ENCODE data around the gene PRSS27.

PRSS27 gene

DNA sequence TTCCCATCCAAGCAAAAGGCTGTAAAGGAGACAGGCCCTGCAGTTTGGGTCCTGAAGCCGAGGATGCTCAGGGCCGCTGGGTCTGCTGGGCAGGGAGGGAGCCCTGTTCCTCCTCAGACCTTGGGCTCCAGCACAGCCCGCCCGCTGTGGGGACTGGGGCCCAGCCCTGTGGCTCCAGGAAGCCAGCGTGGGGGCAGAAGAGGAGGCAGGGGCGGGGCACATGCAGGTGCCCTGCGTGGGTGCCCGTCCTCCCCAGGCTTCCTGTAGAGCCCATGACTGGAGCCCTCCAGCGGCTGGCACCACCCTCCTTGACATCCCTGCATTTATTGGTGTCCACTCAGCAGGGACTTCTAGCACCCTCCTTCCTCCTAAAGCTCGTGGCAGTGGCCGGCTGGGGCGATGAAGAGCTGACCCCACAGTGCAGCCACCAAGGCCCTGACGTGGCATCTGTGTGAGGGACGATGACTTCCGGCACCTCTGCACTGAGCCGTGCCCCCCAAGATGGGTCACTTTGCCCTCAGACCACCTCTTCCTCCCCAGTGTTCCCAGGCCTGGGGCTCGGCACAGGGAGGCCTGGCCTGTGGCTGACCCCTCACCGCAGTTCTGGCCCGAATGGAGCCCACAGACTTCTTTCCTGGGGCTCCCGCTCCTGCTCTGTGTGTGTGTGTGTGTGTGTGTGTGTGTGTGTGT lies 9.9 kb downstream of the PRSS27 start:
- H3K4me1 ChIP-seq (ENCODE audit: control insufficient read depth, insufficient read depth, low read length) = no peaks in the 10 kb centered on the region
- ChIA-PET POLR2A (interaction anchor here (0.5 kb wide), 1 partner anchor 36 kb away, joined by 3 read pairs; no protein-coding TSS in a partner anchor), CTCF (interaction anchor here (0.6 kb wide), 2 partner anchors 48 to 120 kb away, joined by 4 to 5 read pairs; no protein-coding TSS in a partner anchor)
- peaks cover 0 to 47% of the 10 kb centered on the region in 2 experiments; a peak in 1 of 3 replicates for H3K36me3 ChIP-seq (ENCODE audit: control insufficient read depth in 2 of 2, insufficient read depth in 1 of 2, low read length in 2 of 2)
- TF ChIP-seq ZNF366 (tag by site-specific recombination; conservative IDR thresholded peaks at IDR 0.05) = no peak
- TF ChIP-seq ZNF600 (tag by site-specific recombination; IDR thresholded peaks at IDR 0.05) = peak; percentile 30; the same call in 1 of the 2 replicates
- H3K9me3 ChIP-seq (ENCODE audit: control insufficient read depth, insufficient read depth, low read depth, low read length) = no peaks in the 10 kb centered on the region
- H3K4me3 ChIP-seq (ENCODE audit: low read depth, low read length) = no peak overlapping the region
- no peak overlapping the region for H3K27ac ChIP-seq (ENCODE audit: extremely low read depth, low read depth, low read length)

DNA sequence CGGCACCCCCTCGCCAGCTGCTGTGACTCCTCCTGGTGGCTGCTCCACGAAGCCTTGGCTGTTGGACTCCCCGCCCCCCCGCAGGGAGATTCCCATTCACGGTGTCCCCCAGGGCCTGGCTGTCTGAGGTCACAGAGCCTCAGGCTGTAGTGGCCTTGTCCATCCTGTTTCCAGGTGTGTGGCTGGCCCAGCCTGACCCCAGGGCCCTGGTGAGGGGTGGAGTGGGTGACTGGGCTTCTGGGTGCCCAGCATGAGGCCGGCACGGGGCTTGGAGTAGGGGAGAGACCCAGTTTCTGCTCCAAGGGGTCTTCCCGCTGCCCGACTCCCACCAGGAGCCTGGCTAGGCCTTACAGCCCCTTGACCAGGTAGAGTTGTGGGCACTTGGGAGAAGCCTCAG lies 10.4 kb downstream of the PRSS27 start:
- Histone ChIP-seq H3K4me3 (ENCODE audit: low read depth, low read length) (no peak overlapping the region), H3K36me3 (ENCODE audit: control insufficient read depth in 2 of 2, insufficient read depth in 1 of 2, low read length in 2 of 2) (peaks cover 0 to 53% of the 10 kb centered on the region in 2 experiments; a peak in 1 of 3 replicates), H3K27ac (ENCODE audit: extremely low read depth, low read depth, low read length) (no peak overlapping the region), H3K4me1 (ENCODE audit: control insufficient read depth, insufficient read depth, low read length) (no peaks in the 10 kb centered on the region), H3K9me3 (ENCODE audit: control insufficient read depth, insufficient read depth, low read depth, low read length) (no peaks in the 10 kb centered on the region)
- TF ChIP-seq ZNF48 (tag by site-specific recombination; IDR thresholded peaks at IDR 0.05) = no peak
- TF ChIP-seq, protein P1, sequence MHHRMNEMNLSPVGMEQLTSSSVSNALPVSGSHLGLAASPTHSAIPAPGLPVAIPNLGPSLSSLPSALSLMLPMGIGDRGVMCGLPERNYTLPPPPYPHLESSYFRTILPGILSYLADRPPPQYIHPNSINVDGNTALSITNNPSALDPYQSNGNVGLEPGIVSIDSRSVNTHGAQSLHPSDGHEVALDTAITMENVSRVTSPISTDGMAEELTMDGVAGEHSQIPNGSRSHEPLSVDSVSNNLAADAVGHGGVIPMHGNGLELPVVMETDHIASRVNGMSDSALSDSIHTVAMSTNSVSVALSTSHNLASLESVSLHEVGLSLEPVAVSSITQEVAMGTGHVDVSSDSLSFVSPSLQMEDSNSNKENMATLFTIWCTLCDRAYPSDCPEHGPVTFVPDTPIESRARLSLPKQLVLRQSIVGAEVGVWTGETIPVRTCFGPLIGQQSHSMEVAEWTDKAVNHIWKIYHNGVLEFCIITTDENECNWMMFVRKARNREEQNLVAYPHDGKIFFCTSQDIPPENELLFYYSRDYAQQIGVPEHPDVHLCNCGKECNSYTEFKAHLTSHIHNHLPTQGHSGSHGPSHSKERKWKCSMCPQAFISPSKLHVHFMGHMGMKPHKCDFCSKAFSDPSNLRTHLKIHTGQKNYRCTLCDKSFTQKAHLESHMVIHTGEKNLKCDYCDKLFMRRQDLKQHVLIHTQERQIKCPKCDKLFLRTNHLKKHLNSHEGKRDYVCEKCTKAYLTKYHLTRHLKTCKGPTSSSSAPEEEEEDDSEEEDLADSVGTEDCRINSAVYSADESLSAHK (tag by site-specific recombination; IDR thresholded peaks at IDR 0.05) = no peak
- 0 out of 2 replicates have a peak, but pooled peaks have one; percentile 7 for TF ChIP-seq ZIC2 (tag by site-specific recombination; IDR thresholded peaks at IDR 0.05)
- CTCF ChIA-PET = interaction anchor here (0.6 kb wide), 1 partner anchor 48 kb away, joined by 5 read pairs; no protein-coding TSS in a partner anchor
- POLR2A ChIA-PET = no interaction called here

DNA sequence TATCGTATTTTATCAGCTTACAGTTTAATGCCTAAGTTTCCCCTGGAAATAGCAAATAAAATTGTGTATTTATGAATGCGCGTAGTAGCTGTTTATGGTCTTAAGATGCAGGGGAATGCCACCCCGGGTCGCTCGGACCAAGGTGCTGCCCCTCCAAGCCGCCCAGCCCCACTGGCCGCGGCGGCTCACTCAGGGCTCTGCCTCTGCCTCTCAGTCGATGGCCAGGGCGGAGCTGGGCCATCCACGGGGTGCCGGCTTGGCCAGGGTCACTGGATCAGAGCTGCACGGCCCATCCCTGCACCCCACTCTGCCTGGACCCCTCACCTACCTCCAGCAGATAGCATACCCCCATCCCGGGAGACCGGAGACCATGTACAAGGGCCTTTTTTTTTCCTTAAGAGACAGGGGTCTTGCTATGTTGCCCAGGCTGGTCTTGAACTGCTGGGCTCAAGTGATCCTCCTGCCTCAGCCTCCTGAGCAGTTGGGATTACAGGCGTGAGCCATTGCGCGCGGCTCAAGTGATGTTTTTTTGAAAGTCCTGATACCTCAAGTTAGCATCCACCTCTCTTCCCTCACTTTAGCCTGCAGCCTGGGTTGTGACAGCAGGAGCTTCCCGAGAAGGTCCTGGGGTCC lies 11.0 kb downstream of the PRSS27 start:
- TF ChIP-seq ZNF121 (tag by site-specific recombination; IDR thresholded peaks at IDR 0.05) (peak; percentile 84), ZNF670 (tag by site-specific recombination; IDR thresholded peaks at IDR 0.05; ENCODE audit: low read depth) (no peak)
- H3K36me3 ChIP-seq (ENCODE audit: control insufficient read depth in 2 of 2, insufficient read depth in 1 of 2, low read length in 2 of 2) = peaks cover 0 to 58% of the 10 kb centered on the region in 2 experiments; a peak in 1 of 3 replicates
- ChIA-PET CTCF (no interaction called here), POLR2A (no interaction called here)
- no peak overlapping the region for H3K4me3 ChIP-seq (ENCODE audit: low read depth, low read length)
- no peaks in the 10 kb centered on the region for H3K4me1 ChIP-seq (ENCODE audit: control insufficient read depth, insufficient read depth, low read length)
- H3K27ac ChIP-seq (ENCODE audit: extremely low read depth, low read depth, low read length) = no peak overlapping the region
- no peaks in the 10 kb centered on the region for H3K9me3 ChIP-seq (ENCODE audit: control insufficient read depth, insufficient read depth, low read depth, low read length)

DNA sequence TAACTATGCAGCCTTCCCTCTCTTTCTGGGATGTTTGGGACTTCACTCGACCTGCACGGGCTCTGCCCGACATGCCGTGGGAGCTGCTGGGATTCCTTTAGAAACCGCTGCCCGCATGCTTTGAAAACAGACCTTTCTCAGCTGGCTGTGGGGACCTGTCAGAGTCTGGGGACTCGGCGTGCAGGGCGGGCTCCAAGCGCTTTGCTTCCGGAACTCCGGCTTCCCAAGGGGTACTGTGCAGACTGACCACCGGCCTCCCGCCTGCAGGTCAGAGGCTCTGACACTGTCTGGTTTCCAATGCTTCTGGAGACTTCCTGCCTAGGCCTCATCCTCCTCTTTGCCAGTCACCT lies 11.8 kb downstream of the PRSS27 start:
- Histone ChIP-seq H3K36me3 (ENCODE audit: control insufficient read depth in 2 of 2, insufficient read depth in 1 of 2, low read length in 2 of 2) (peaks cover 0 to 64% of the 10 kb centered on the region in 2 experiments; a peak in 1 of 3 replicates), H3K9me3 (ENCODE audit: control insufficient read depth, insufficient read depth, low read depth, low read length) (no peaks in the 10 kb centered on the region), H3K27ac (ENCODE audit: extremely low read depth, low read depth, low read length) (no peak overlapping the region), H3K4me1 (ENCODE audit: control insufficient read depth, insufficient read depth, low read length) (no peaks in the 10 kb centered on the region), H3K4me3 (ENCODE audit: low read depth, low read length) (no peak overlapping the region)
- TF ChIP-seq, protein P1 (tag by site-specific recombination; IDR thresholded peaks at IDR 0.05) = peak; percentile 71
- no peak for TF ChIP-seq ZNF114 (tag by site-specific recombination; IDR thresholded peaks at IDR 0.05)
- ChIA-PET POLR2A (interaction anchor here (0.6 to 0.7 kb wide), 2 partner anchors 44 to 334 kb away, joined by 3 read pairs; partner anchors contain the start of gene SRRM2), CTCF (interaction anchor here (0.5 kb wide), 1 partner anchor 145 kb away, joined by 3 read pairs; no protein-coding TSS in a partner anchor)
